ENCODE results near the gene LUC7L3. TPM values are rescaled to one million over a fixed set of nuclear protein-coding genes. Genes with fewer than 3 reads are reported as not detected.
A peak's percentile ranks its signal among the peaks of the same experiment; 100 is the strongest.

Gene LUC7L3
- total and polyA plus RNA-seq, 2 of the 13 experiments (the other 11 are each of a cell fraction or from before 2014, with no cell fraction given) = 108 to 120 TPM

GRCh38 chr17:50684612-50685333 is 34.6 kb upstream of the LUC7L3 start (continued):
- TF ChIP-seq AHDC1 (CRISPR knock-in tag; IDR thresholded peaks at IDR 0.05; ENCODE audit: borderline replicate concordance) (peak; percentile 97), ZNF12 (CRISPR knock-in tag; IDR thresholded peaks at IDR 0.05) (0 out of 2 replicates have a peak, but pooled peaks have one; percentile 65), ZKSCAN1 (IDR thresholded peaks at IDR 0.05; ENCODE audit: low read length) (no peak), ZNF556 (CRISPR knock-in tag; IDR thresholded peaks at IDR 0.05; ENCODE audit: borderline replicate concordance) (peak; percentile 94; the same call in 1 of the 2 replicates), ZSCAN29 (CRISPR knock-in tag; conservative IDR thresholded peaks at IDR 0.05) (peak; percentile 92), POLR2AphosphoS2 (IDR thresholded peaks at IDR 0.05; ENCODE audit: low read depth, low read length) (peak; percentile 37; the same call in 1 of the 2 replicates), CREBL2 (CRISPR knock-in tag; IDR thresholded peaks at IDR 0.05; ENCODE audit: borderline replicate concordance) (no peak; the same call in 1 of the 2 replicates), ZNF383 (CRISPR knock-in tag; IDR thresholded peaks at IDR 0.05; ENCODE audit: borderline replicate concordance) (peak; percentile 90; the same call in 1 of the 2 replicates), IKZF4 (CRISPR knock-in tag; IDR thresholded peaks at IDR 0.05; ENCODE audit: borderline replicate concordance, low read depth, not compliant biosample characterization) (no peak), ZNF343 (CRISPR knock-in tag; IDR thresholded peaks at IDR 0.05) (0 out of 2 replicates have a peak, but pooled peaks have one; percentile 53), ZNF616 (CRISPR knock-in tag; IDR thresholded peaks at IDR 0.05; ENCODE audit: low read depth) (no peak; the same call in 1 of the 2 replicates), GLMP (CRISPR knock-in tag; IDR thresholded peaks at IDR 0.05; ENCODE audit: borderline replicate concordance) (no peak), KDM5B (CRISPR knock-in tag; IDR thresholded peaks at IDR 0.05; ENCODE audit: borderline replicate concordance) (no peak; the same call in 1 of the 2 replicates), ZSCAN21 (CRISPR knock-in tag; IDR thresholded peaks at IDR 0.05; ENCODE audit: borderline replicate concordance) (peak; percentile 95; the same call in 1 of the 2 replicates), ZFP1 (CRISPR knock-in tag; IDR thresholded peaks at IDR 0.05) (peak; percentile 92), THAP7 (CRISPR knock-in tag; IDR thresholded peaks at IDR 0.05) (peak; percentile 59; the same call in 1 of the 2 replicates), ZNF576 (CRISPR knock-in tag; IDR thresholded peaks at IDR 0.05) (0 out of 2 replicates have a peak, but pooled peaks have one; percentile 27), GATAD2A (CRISPR knock-in tag; IDR thresholded peaks at IDR 0.05) (peak; percentile 99), NCOA5 (CRISPR knock-in tag; IDR thresholded peaks at IDR 0.05) (no peak), PLSCR1 (CRISPR knock-in tag; IDR thresholded peaks at IDR 0.05; ENCODE audit: borderline replicate concordance) (no peak)
